Measurements from ENCODE around the gene CDHR2.

DNA sequence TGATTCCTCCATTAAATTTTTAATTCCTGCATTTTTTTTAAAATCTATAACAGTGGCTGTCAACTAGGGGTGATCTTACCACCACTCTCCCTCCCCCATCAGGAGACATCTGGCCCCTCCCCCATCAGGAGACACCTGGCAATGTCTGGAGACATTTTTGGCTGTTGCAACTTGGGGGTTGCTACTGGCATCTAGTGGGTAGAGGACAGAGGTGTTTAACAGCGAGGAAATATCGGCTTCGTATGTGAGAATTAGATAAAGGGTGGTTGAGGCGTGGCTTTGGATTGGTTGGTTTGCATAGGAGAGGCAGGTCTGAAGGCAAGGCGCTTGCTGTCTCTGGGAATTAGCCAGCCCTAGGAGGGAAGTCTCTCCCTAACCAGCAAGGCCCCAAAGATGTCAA, 10.5 kb downstream of the CDHR2 start:
- TF ChIP-seq EP300 (IDR thresholded peaks at IDR 0.05) = no peak
- TF ChIP-seq POLR2A (IDR thresholded peaks at IDR 0.05) = no peak
